Colonic mucosa (tissue), 4 donors: ENCODE measurements around the gene CNTFR. TPM values are rescaled to one million over a fixed set of nuclear protein-coding genes. Genes with fewer than 3 reads are reported as not detected.

Source experiments
- DNase-seq: peaks from one replicate; pipeline ENCODE4 v3.0.0-alpha.2; 2020
- H3K27ac ChIP-seq: fragments of 200-600 bp; one replicate; pipeline ENCODE4 v1.8.0; 2021
- H3K27me3 ChIP-seq: fragments of 200-600 bp; one replicate; pipeline ENCODE4 v1.8.0; 2021
- H3K36me3 ChIP-seq: fragments of 200-600 bp; one replicate; pipeline ENCODE4 v1.8.0; 2021
- H3K4me1 ChIP-seq: fragments of 200-600 bp; one replicate; pipeline ENCODE4 v1.8.0; 2021; ENCODE audit warnings: mild to moderate bottlenecking
- H3K4me3 ChIP-seq: fragments of 200-600 bp; one replicate; pipeline ENCODE4 v1.8.0; 2021
- H3K9ac ChIP-seq, 2 donors: one replicate each; pipeline ENCODE4 v1.7.0; 2013; ENCODE audit warnings: control low read depth in 2 of 2, low read depth in 2 of 2, low read length in 2 of 2
- H3K9me3 ChIP-seq: fragments of 200-600 bp; one replicate; pipeline ENCODE4 v1.8.0; 2021
- CTCF ChIP-seq: fragments of 200-600 bp; IDR thresholded peaks from one replicate; pipeline ENCODE4 v1.8.0; 2022; ENCODE audit warnings: antibody characterized with exemption, mild to moderate bottlenecking
- intact Hi-C: fragments of 100-400 bp; cut with DNase I; formaldehyde crosslinking; loops from one replicate; pipeline ENCODE4 v1.14.1; 2022
- total RNA-seq, 2 donors: library from RNA; stranded (reverse); fragmentation: NEBNext Ultra II Directional in 1 of 2; extraction: Animal tissue kit (Norgen Biotek cat#: 25700) in 1 of 2; gene quantifications; one replicate each; pipeline ENCODE4 v1.2.1, GENCODE V29; 2021
- donor health status: healthy.
- donor health status: DM: no; HTN: no; CAD: no.
- donor health status: DM: no; HTN: no; CAD: no.

CNTFR gene
- total RNA-seq, 2 donors from 2014 or later, result 1.8 to 1.9 TPM

DNA sequence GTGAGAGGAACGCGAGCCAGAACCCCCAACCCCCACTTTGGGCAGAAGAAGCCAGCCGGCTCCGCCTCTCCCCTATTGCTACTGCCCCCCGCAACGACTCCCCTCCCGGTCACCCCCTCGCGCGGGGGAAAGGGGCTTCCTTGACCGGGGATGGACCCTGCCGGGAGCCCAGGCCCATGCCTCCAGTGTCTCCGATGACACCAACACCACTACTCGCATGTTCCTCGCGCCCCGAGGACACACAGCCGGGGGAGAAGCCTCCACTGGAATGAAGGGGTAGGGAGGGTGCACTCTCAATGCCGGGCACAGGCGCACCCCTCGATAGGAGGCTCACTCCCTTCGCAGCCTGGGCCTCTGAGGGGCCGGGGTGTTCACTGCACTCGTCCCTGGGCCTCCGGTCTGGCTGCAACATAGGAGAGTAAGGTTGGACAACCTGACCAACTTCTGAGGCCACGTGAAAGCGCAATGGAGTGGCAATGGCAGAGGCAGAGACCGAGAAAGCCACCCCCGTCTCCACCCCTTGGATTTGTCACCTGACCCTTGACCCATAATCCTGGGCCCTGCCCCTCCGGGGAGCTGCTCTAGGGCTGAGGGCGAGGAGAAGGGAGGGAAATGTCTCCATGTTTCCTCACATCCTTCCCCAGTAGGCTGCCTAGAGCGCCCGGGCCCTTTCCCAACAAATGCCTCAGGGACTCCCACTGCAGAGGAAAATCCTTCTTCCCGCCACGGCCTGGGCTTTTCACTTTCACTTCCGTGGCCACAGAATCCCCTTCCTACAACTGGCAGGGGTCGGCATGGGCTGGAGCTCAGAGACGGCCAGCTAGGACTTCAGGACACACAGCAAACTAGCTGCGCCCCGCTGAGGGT, 1.1 kb upstream of the CNTFR start:
- Histone ChIP-seq H3K36me3 (no peaks in the 10 kb centered on the region), H3K27ac (no peak overlapping the region), H3K4me3 (peak overlapping the region; percentile 31), H3K9ac (peak overlapping the region in 1 of 2 donors; percentile 40), H3K9me3 (no peaks in the 10 kb centered on the region), H3K4me1 (peaks cover 18% of the 10 kb centered on the region), H3K27me3 (peaks cover 54% of the 10 kb centered on the region)
- no peak for TF ChIP-seq CTCF
- peak; percentile 65 for DNase-seq
- intact Hi-C loops, result loop anchor here (2.0 to 5.0 kb wide), 3 partner anchors 42 to 183 kb away; no protein-coding TSS in a partner anchor

DNA sequence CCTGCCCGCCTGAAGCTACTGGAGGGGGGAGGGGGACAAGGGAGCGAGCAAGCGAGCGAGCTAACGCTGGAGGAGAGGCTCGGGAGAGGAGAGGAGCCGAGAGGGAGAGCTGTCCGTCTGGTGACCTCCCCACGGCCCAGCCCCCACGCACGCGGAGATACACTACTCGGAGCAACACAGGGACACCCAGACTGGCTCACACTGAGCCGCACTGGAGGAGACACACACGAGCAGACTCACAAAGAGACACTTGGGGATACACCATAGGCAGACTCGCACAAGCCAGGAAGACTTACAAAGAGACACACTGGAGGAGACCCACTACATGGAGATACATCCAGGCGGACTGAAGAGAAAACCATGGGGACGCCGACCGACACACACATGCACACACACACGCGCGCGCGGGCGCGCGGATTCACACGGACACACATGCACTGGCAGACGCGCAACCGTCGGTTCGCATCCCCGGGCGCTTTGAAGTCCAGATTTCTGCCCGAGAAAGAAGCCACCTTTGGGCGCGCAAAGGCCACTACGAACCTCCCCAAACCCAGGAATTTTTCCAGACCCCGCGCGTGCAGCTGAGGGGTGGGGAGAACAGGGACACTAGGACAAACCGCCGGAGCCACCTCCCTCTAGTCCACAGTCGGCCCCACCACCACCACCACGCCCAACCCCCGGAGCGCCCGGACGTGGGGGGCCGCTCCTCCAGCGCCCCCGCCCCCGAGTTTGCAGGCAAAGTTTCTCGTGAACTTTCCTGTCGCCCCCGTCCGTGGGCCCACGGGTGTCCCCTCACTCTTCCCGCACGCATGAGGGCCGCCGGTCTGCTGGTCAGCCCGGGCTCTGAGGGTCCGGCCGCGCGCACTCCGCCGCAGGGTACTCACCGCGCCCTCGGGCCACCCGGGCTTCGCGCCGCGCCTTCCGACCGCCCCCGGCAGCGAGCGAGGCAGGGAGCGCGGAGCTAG, 571 bp downstream of the CNTFR start:
- no peaks in the 10 kb centered on the region for H3K36me3 ChIP-seq
- no peaks in the 10 kb centered on the region for H3K9me3 ChIP-seq
- H3K27ac ChIP-seq, result no peak overlapping the region
- intact Hi-C loops, result no loop called here
- H3K9ac ChIP-seq, result no peak overlapping the region
- H3K4me1 ChIP-seq, result peaks cover 18% of the 10 kb centered on the region
- peaks cover 60% of the 10 kb centered on the region for H3K27me3 ChIP-seq
- TF ChIP-seq CTCF, result no peak
- DNase-seq, result no peak
- H3K4me3 ChIP-seq, result peak overlapping the region; percentile 26

DNA sequence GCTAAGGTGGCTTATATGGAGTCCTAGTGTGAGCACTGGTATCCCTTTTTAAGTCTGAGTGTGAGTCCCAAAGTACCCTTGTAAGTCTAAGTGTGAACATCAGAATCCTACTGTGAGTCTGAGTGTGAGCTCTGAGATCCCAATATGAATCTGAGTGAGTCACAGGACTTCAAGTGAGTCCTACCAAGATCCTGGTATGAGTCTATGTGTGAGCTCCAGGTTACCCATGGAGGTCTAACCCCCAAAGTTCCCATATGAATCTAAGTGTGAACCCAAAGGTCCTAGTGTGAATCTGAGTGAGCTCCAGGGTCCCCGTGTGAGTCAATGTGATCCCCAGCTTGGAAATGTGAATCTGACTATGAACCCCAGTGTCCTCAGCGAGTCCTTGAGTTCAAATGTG, 2.3 kb downstream of the CNTFR start:
- no peak for TF ChIP-seq CTCF
- H3K9ac ChIP-seq, result no peak overlapping the region
- intact Hi-C loops, result no loop called here
- H3K4me3 ChIP-seq, result no peak overlapping the region
- H3K4me1 ChIP-seq, result peaks cover 18% of the 10 kb centered on the region
- H3K9me3 ChIP-seq, result no peaks in the 10 kb centered on the region
- peaks cover 47% of the 10 kb centered on the region for H3K27me3 ChIP-seq
- no peak overlapping the region for H3K27ac ChIP-seq
- H3K36me3 ChIP-seq, result no peaks in the 10 kb centered on the region
- DNase-seq, result no peak

- Histone ChIP-seq H3K27me3 (peaks cover 42% of the 10 kb centered on the region), H3K9me3 (no peaks in the 10 kb centered on the region), H3K9ac (no peak overlapping the region), H3K27ac (no peak overlapping the region), H3K4me3 (no peak overlapping the region), H3K36me3 (no peaks in the 10 kb centered on the region), H3K4me1 (peaks cover 10% of the 10 kb centered on the region)
- DNase-seq, result no peak
- intact Hi-C loops, result no loop called here
- no peak for TF ChIP-seq CTCF
Observed at GRCh38 chr9:34585946-34586669, 3.4 kb downstream of the CNTFR start.

DNA sequence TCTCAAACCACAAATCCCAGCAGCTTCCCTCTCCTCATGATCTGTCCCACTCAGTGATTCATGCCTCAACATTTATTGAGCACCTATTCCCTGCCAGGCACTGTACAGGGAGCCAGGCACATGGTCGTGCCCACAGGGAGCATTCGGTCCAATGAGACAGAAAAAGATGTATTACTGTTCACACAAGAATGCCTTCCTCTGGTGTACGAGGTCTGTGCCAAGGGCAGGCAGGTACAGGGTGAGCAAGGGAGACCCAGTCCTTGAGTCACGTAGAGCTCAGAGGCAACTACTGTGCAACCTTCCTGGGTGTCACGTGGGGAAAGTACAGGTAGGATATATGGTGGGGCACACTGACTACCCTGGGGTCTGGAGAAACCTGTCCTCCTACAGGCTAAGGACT, 4.6 kb downstream of the CNTFR start:
- no peak for DNase-seq
- Histone ChIP-seq H3K4me3 (no peak overlapping the region), H3K9ac (no peak overlapping the region), H3K27me3 (peaks cover 35% of the 10 kb centered on the region), H3K4me1 (no peaks in the 10 kb centered on the region), H3K27ac (no peak overlapping the region), H3K36me3 (no peaks in the 10 kb centered on the region), H3K9me3 (no peaks in the 10 kb centered on the region)
- intact Hi-C loops, result no loop called here
- TF ChIP-seq CTCF, result no peak
